ENCODE measurements around the gene ELOVL4.

Gene ELOVL4

GRCh38 chr6:79874531-79875134, 72.7 kb downstream of the ELOVL4 start:
- Histone ChIP-seq H3K36me3 (ENCODE audit: low read length) (no peaks in the 10 kb centered on the region), H3K4me2 (ENCODE audit: low read depth, low read length, poor library complexity, severe bottlenecking) (no peak overlapping the region), H3K27me3 (ENCODE audit: low read length) (no peaks in the 10 kb centered on the region), H3K79me2 (ENCODE audit: insufficient read depth, low read length) (no peaks in the 10 kb centered on the region), H3K27ac (ENCODE audit: low read depth, low read length) (no peak overlapping the region), H3K9me2 (replicated peaks; ENCODE audit: insufficient read depth, low read length) (no peaks in the 10 kb centered on the region), H3K4me3 (ENCODE audit: insufficient read depth, low read length, poor library complexity, severe bottlenecking) (no peak overlapping the region), H3K9ac (ENCODE audit: low read length) (no peak overlapping the region), H3F3A (ENCODE audit: insufficient read depth) (no peaks in the 10 kb centered on the region), H3K9me3 (ENCODE audit: insufficient read depth, low read length) (no peaks in the 10 kb centered on the region), H4K20me1 (ENCODE audit: low read depth, low read length) (no peaks in the 10 kb centered on the region), H2AFZ (ENCODE audit: low read depth, low read length, severe bottlenecking) (no peak overlapping the region)
- no peak for TF ChIP-seq CTCF (IDR thresholded peaks at IDR 0.05; ENCODE audit: insufficient read depth, low read length, poor library complexity, severe bottlenecking)
- TF ChIP-seq EZH2phosphoT487 (conservative IDR thresholded peaks at IDR 0.05; ENCODE audit: low read length): no peak

GRCh38 chr6:79872986-79873385, 74.4 kb downstream of the ELOVL4 start:
- no peaks in the 10 kb centered on the region for H3K27me3 ChIP-seq (ENCODE audit: low read length)
- no peak overlapping the region for H3K27ac ChIP-seq (ENCODE audit: low read depth, low read length)
- no peaks in the 10 kb centered on the region for H4K20me1 ChIP-seq (ENCODE audit: low read depth, low read length)
- H3K4me3 ChIP-seq (ENCODE audit: insufficient read depth, low read length, poor library complexity, severe bottlenecking): no peak overlapping the region
- no peaks in the 10 kb centered on the region for H3K9me2 ChIP-seq (replicated peaks; ENCODE audit: insufficient read depth, low read length)
- no peaks in the 10 kb centered on the region for H3K36me3 ChIP-seq (ENCODE audit: low read length)
- no peaks in the 10 kb centered on the region for H3K79me2 ChIP-seq (ENCODE audit: insufficient read depth, low read length)
- no peak for TF ChIP-seq EZH2phosphoT487 (conservative IDR thresholded peaks at IDR 0.05; ENCODE audit: low read length)
- no peak for TF ChIP-seq CTCF (IDR thresholded peaks at IDR 0.05; ENCODE audit: insufficient read depth, low read length, poor library complexity, severe bottlenecking)
- no peak overlapping the region for H3K9ac ChIP-seq (ENCODE audit: low read length)
- no peak overlapping the region for H2AFZ ChIP-seq (ENCODE audit: low read depth, low read length, severe bottlenecking)
- no peaks in the 10 kb centered on the region for H3F3A ChIP-seq (ENCODE audit: insufficient read depth)
- H3K9me3 ChIP-seq (ENCODE audit: insufficient read depth, low read length): no peaks in the 10 kb centered on the region
- no peak overlapping the region for H3K4me2 ChIP-seq (ENCODE audit: low read depth, low read length, poor library complexity, severe bottlenecking)

GRCh38 chr6:79872303-79872702, 75.0 kb downstream of the ELOVL4 start:
- no peak overlapping the region for H3K27ac ChIP-seq (ENCODE audit: low read depth, low read length)
- H3K9ac ChIP-seq (ENCODE audit: low read length): no peak overlapping the region
- no peaks in the 10 kb centered on the region for H3K27me3 ChIP-seq (ENCODE audit: low read length)
- no peak for TF ChIP-seq EZH2phosphoT487 (conservative IDR thresholded peaks at IDR 0.05; ENCODE audit: low read length)
- TF ChIP-seq CTCF (IDR thresholded peaks at IDR 0.05; ENCODE audit: insufficient read depth, low read length, poor library complexity, severe bottlenecking): no peak
- H3K9me3 ChIP-seq (ENCODE audit: insufficient read depth, low read length): no peaks in the 10 kb centered on the region
- no peaks in the 10 kb centered on the region for H3K79me2 ChIP-seq (ENCODE audit: insufficient read depth, low read length)
- no peak overlapping the region for H2AFZ ChIP-seq (ENCODE audit: low read depth, low read length, severe bottlenecking)
- no peaks in the 10 kb centered on the region for H4K20me1 ChIP-seq (ENCODE audit: low read depth, low read length)
- H3K4me2 ChIP-seq (ENCODE audit: low read depth, low read length, poor library complexity, severe bottlenecking): no peak overlapping the region
- no peaks in the 10 kb centered on the region for H3K36me3 ChIP-seq (ENCODE audit: low read length)
- no peak overlapping the region for H3K4me3 ChIP-seq (ENCODE audit: insufficient read depth, low read length, poor library complexity, severe bottlenecking)
- no peaks in the 10 kb centered on the region for H3K9me2 ChIP-seq (replicated peaks; ENCODE audit: insufficient read depth, low read length)
- H3F3A ChIP-seq (ENCODE audit: insufficient read depth): no peaks in the 10 kb centered on the region

Data from SU-DHL-6 (cell line).